SK-N-SH treated with all-trans-retinoic acid at 6 μM for 48 hours (cell line): ENCODE results near the gene FOXN3.

Source experiments
- ATAC-seq: fragments of 200-7000 bp; cut with Tn5 transposase; 3 replicates; pipeline ENCODE4 v1.9.1; 2020; ENCODE audit warnings: mild to moderate bottlenecking, moderate library complexity
- ARNTL ChIP-seq: fragments of 450-650 bp; formaldehyde crosslinking; IDR thresholded peaks from 2 replicates; pipeline ENCODE4 v1.5.0; 2020; ENCODE audit warnings: low read depth, mild to moderate bottlenecking, moderate library complexity, borderline replicate concordance
- BACH2 ChIP-seq: fragments of 250-450 bp; sonication (Bioruptor Pico); IDR thresholded peaks from 2 replicates; pipeline ENCODE4 v1.9.0; 2021; ENCODE audit warnings: mild to moderate bottlenecking, borderline replicate concordance
- CREB5 ChIP-seq: fragments of 250-450 bp; sonication (Bioruptor Pico); IDR thresholded peaks from 2 replicates; pipeline ENCODE4 v1.5.1; 2020; ENCODE audit warnings: low read depth, mild to moderate bottlenecking, moderate library complexity
- CSRNP3 ChIP-seq: fragments of 250-450 bp; sonication (Bioruptor Pico); IDR thresholded peaks from 2 replicates; pipeline ENCODE4 v1.5.1; 2021; ENCODE audit warnings: mild to moderate bottlenecking, moderate library complexity
- ESRRG ChIP-seq: fragments of 250-450 bp; sonication (Bioruptor Pico); IDR thresholded peaks from 2 replicates; pipeline ENCODE4 v1.6.1; 2021; ENCODE audit warnings: mild to moderate bottlenecking
- GLIS3 ChIP-seq: fragments of 250-450 bp; sonication (Bioruptor Pico); IDR thresholded peaks from 2 replicates; pipeline ENCODE4 v1.5.0; 2020; ENCODE audit warnings: mild to moderate bottlenecking, moderate library complexity
- ISL1 ChIP-seq: fragments of 250-450 bp; sonication (Bioruptor Pico); IDR thresholded peaks from 2 replicates; pipeline ENCODE4 v2.1.2; 2022; ENCODE audit warnings: mild to moderate bottlenecking, moderate library complexity
- OSR1 ChIP-seq: fragments of 250-450 bp; sonication (Bioruptor Pico); IDR thresholded peaks from 2 replicates; pipeline ENCODE4 v1.8.0; 2022; ENCODE audit warnings: moderate library complexity, mild to moderate bottlenecking, inconsistent platforms
- PATZ1 ChIP-seq: fragments of 250-450 bp; sonication (Bioruptor Pico); IDR thresholded peaks from 2 replicates; pipeline ENCODE4 v1.8.0; 2020; ENCODE audit warnings: mild to moderate bottlenecking, moderate library complexity, borderline replicate concordance
- POU6F1 ChIP-seq: fragments of 250-450 bp; sonication (Bioruptor Pico); IDR thresholded peaks from 2 replicates; pipeline ENCODE4 v1.8.0; 2021; ENCODE audit warnings: low read depth, mild to moderate bottlenecking, moderate library complexity, borderline replicate concordance
- PPARA ChIP-seq: fragments of 250-450 bp; sonication (Bioruptor Pico); IDR thresholded peaks from 2 replicates; pipeline ENCODE4 v1.5.0; 2020; ENCODE audit warnings: mild to moderate bottlenecking, borderline replicate concordance
- RARB ChIP-seq: fragments of 250-450 bp; sonication (Bioruptor Pico); IDR thresholded peaks from 2 replicates; pipeline ENCODE4 v1.8.0; 2021; ENCODE audit warnings: mild to moderate bottlenecking, moderate library complexity
- SNAI2 ChIP-seq: fragments of 250-450 bp; sonication (Bioruptor Pico); IDR thresholded peaks from 2 replicates; pipeline ENCODE4 v1.5.0; 2020; ENCODE audit warnings: mild to moderate bottlenecking, moderate library complexity
- TCF4 ChIP-seq: fragments of 250-450 bp; sonication (Bioruptor Pico); IDR thresholded peaks from 2 replicates; pipeline ENCODE4 v1.8.0; 2021; ENCODE audit warnings: mild to moderate bottlenecking, moderate library complexity, borderline replicate concordance
- TOX ChIP-seq: fragments of 250-450 bp; sonication (Bioruptor Pico); IDR thresholded peaks from 2 replicates; pipeline ENCODE4 v1.8.0; 2021; ENCODE audit warnings: mild to moderate bottlenecking, moderate library complexity, borderline replicate concordance
- TSHZ2 ChIP-seq: fragments of 250-450 bp; sonication (Bioruptor Pico); IDR thresholded peaks from 2 replicates; pipeline ENCODE4 v1.5.0; 2020; ENCODE audit warnings: mild to moderate bottlenecking, moderate library complexity
- ZC3H10 ChIP-seq: fragments of 250-450 bp; sonication (Bioruptor Pico); IDR thresholded peaks from 2 replicates; pipeline ENCODE4 v1.5.1; 2021; ENCODE audit warnings: mild to moderate bottlenecking, moderate library complexity
- ZFP3 ChIP-seq: fragments of 250-450 bp; sonication (Bioruptor Pico); IDR thresholded peaks from 2 replicates; pipeline ENCODE4 v1.5.0; 2020; ENCODE audit warnings: mild to moderate bottlenecking, moderate library complexity
- ZFP30 ChIP-seq: fragments of 450-650 bp; formaldehyde crosslinking; IDR thresholded peaks from 2 replicates; pipeline ENCODE4 v1.5.0; 2022; ENCODE audit warnings: mild to moderate bottlenecking, moderate library complexity
- ZNF565 ChIP-seq: fragments of 450-650 bp; formaldehyde crosslinking; conservative IDR thresholded peaks from 2 replicates; pipeline ENCODE4 v1.5.0; 2020; ENCODE audit warnings: low read depth, mild to moderate bottlenecking, moderate library complexity
- ZNF70 ChIP-seq: fragments of 450-650 bp; formaldehyde crosslinking; IDR thresholded peaks from 2 replicates; pipeline ENCODE4 v1.5.0; 2020; ENCODE audit warnings: mild to moderate bottlenecking, moderate library complexity
- ZNF8 ChIP-seq: fragments of 450-650 bp; formaldehyde crosslinking; IDR thresholded peaks from 2 replicates; pipeline ENCODE4 v1.5.0; 2020; ENCODE audit warnings: mild to moderate bottlenecking, moderate library complexity

The FOXN3 gene

GRCh38 chr14:89265234-89265633 lies 151.8 kb downstream of the FOXN3 start:
- no peak for TF ChIP-seq PPARA
- TF ChIP-seq ZNF8 (CRISPR knock-in tag), result no peak
- TF ChIP-seq BACH2 (CRISPR knock-in tag), result no peak
- no peak for TF ChIP-seq PATZ1 (CRISPR knock-in tag)
- no peak for TF ChIP-seq ZFP30 (CRISPR knock-in tag)
- no peak for TF ChIP-seq POU6F1 (CRISPR knock-in tag)
- no peak for TF ChIP-seq OSR1 (CRISPR knock-in tag)
- TF ChIP-seq ESRRG (CRISPR knock-in tag), result no peak
- no peak for TF ChIP-seq ZNF70 (CRISPR knock-in tag)
- no peak for TF ChIP-seq TCF4 (CRISPR knock-in tag)
- TF ChIP-seq SNAI2, result no peak
- TF ChIP-seq CSRNP3 (CRISPR knock-in tag), result no peak
- TF ChIP-seq ZNF565 (CRISPR knock-in tag), result no peak
- TF ChIP-seq ARNTL (CRISPR knock-in tag), result no peak
- TF ChIP-seq CREB5 (CRISPR knock-in tag), result no peak
- no peak for TF ChIP-seq ZFP3 (CRISPR knock-in tag)
- TF ChIP-seq ZC3H10 (CRISPR knock-in tag), result no peak
- no peak for TF ChIP-seq ISL1
- no peak for TF ChIP-seq RARB
- TF ChIP-seq, all 23 proteins: peak for 0
- ATAC-seq, result no peak

GRCh38 chr14:89264196-89264800 lies 152.7 kb downstream of the FOXN3 start:
- ATAC-seq, result no peak
- no peak for TF ChIP-seq TSHZ2 (CRISPR knock-in tag)
- no peak for TF ChIP-seq OSR1 (CRISPR knock-in tag)
- no peak for TF ChIP-seq PPARA
- TF ChIP-seq ZNF70 (CRISPR knock-in tag), result no peak
- no peak for TF ChIP-seq CREB5 (CRISPR knock-in tag)
- TF ChIP-seq BACH2 (CRISPR knock-in tag), result no peak
- no peak for TF ChIP-seq ESRRG (CRISPR knock-in tag)
- TF ChIP-seq TOX (CRISPR knock-in tag), result no peak
- TF ChIP-seq POU6F1 (CRISPR knock-in tag), result no peak
- TF ChIP-seq ZFP3 (CRISPR knock-in tag), result no peak
- TF ChIP-seq RARB, result no peak
- TF ChIP-seq GLIS3 (CRISPR knock-in tag), result no peak
- no peak for TF ChIP-seq ZNF565 (CRISPR knock-in tag)
- TF ChIP-seq ZNF8 (CRISPR knock-in tag), result no peak
- TF ChIP-seq CSRNP3 (CRISPR knock-in tag), result no peak
